IPS-NIHi7 (cell line): ENCODE results near the gene GRIK4.

Experiments
- DNase-seq: peaks from one replicate; pipeline ENCODE4 v3.0.0; 2012; ENCODE audit warnings: mixed read lengths; ENCODE audit errors: extremely low spot score

The GRIK4 gene

GRCh38 chr11:121033635-121034034 is 522.1 kb downstream of the GRIK4 start:
- DNase-seq: no peak

- DNase-seq: no peak
Observed at GRCh38 chr11:121035169-121035755, 523.7 kb downstream of the GRIK4 start.

GRCh38 chr11:121035780-121036179 is 524.2 kb downstream of the GRIK4 start:
- DNase-seq: no peak

- DNase-seq: no peak
Observed at GRCh38 chr11:121037016-121037415, 525.5 kb downstream of the GRIK4 start.
